H1 (cell line): Measurements from ENCODE around the gene IFNL2. TPM values are rescaled to one million over a fixed set of nuclear protein-coding genes. Genes with fewer than 3 reads are reported as not detected.

Experiments used
- CTCF ChIA-PET: fragments of 300-600 bp; sonication (Branson Sonifier 250); formaldehyde crosslinking; loops from one replicate; lab custom pipeline; 2021; ENCODE audit not compliant: partially characterized antibody; lab: Charles Lee
- POLR2A ChIA-PET: fragments of 300-600 bp; sonication (Branson Sonifier 250); formaldehyde crosslinking; loops from one replicate; lab custom pipeline; 2021; ENCODE audit warnings: inconsistent platforms; ENCODE audit not compliant: partially characterized antibody; lab: Charles Lee
- DNase-seq, 2 experiments: peaks; one replicate each; pipeline versions ENCODE4 v3.0.0 to v3.0.0-alpha.2; 2010 to 2022; ENCODE audit warnings: low spot score in 2 of 2, low read depth in 1 of 2, mixed read lengths in 1 of 2
- FAIRE-seq: peaks from 2 replicates; lab custom pipeline; 2011; peaks lifted over from hg19 to GRCh38; lab: Jason Lieb, UNC
- H2AFZ ChIP-seq: 2 replicates; pipeline ENCODE4 v1.8.1; 2012; ENCODE audit warnings: low read length, inconsistent platforms
- H2AK5ac ChIP-seq: 2 replicates; pipeline ENCODE4 v1.6.1; 2013; ENCODE audit warnings: low read depth, low read length
- H2BK120ac ChIP-seq: replicated peaks from 2 replicates; pipeline ENCODE3; 2013; ENCODE audit warnings: low read depth, low read length, inconsistent platforms
- H2BK12ac ChIP-seq: 2 replicates; pipeline ENCODE4 v1.6.1; 2013; ENCODE audit warnings: low read depth, low read length
- H2BK15ac ChIP-seq: 2 replicates; pipeline ENCODE4 v1.6.1; 2013; ENCODE audit warnings: low read length
- H2BK20ac ChIP-seq: 2 replicates; pipeline ENCODE4 v1.6.1; 2013; ENCODE audit warnings: low read length
- H2BK5ac ChIP-seq: 2 replicates; pipeline ENCODE4 v1.6.1; 2013; ENCODE audit warnings: low read depth, low read length
- H3K14ac ChIP-seq: 2 replicates; pipeline ENCODE4 v1.6.1; 2013; ENCODE audit warnings: inconsistent platforms; ENCODE audit not compliant: insufficient read length
- H3K18ac ChIP-seq: 2 replicates; pipeline ENCODE4 v1.6.1; 2013; ENCODE audit warnings: low read length; ENCODE audit errors: extremely low read depth
- H3K23ac ChIP-seq: 2 replicates; pipeline ENCODE4 v1.6.1; 2013; ENCODE audit warnings: inconsistent platforms; ENCODE audit not compliant: insufficient read length
- H3K23me2 ChIP-seq: 2 replicates; pipeline ENCODE4 v1.6.1; 2013; ENCODE audit warnings: low read depth, low read length
- H3K27ac ChIP-seq: 2 replicates; pipeline ENCODE4 v1.6.1; 2011; ENCODE audit warnings: low read depth, low read length, inconsistent platforms
- H3K27me3 ChIP-seq, 4 experiments: replicated peaks in 1 of 4; 1 replicate in 1 of 4; 2 replicates in 3 of 4; pipeline versions ENCODE4 v1.6.1 to v1.8.1; 2011 to 2013; ENCODE audit warnings: low read length in 3 of 4, mild to moderate bottlenecking in 3 of 4, inconsistent platforms in 2 of 4, mixed read lengths in 2 of 4, moderate library complexity in 1 of 4; ENCODE audit not compliant: control insufficient read depth in 3 of 4, insufficient read depth in 3 of 4; ENCODE audit errors: extremely low read depth in 1 of 4
- H3K36me3 ChIP-seq, 4 experiments: 2 replicates each; pipeline versions ENCODE4 v1.6.1 to v1.8.1; 2011 to 2013; ENCODE audit warnings: mild to moderate bottlenecking in 4 of 4, low read length in 3 of 4, moderate library complexity in 2 of 4, control low read depth in 1 of 4, inconsistent platforms in 1 of 4; ENCODE audit not compliant: insufficient read depth in 4 of 4, control insufficient read depth in 2 of 4
- H3K4ac ChIP-seq: replicated peaks from 2 replicates; pipeline ENCODE3; 2013; ENCODE audit warnings: low read length, low read depth, mixed read lengths, inconsistent platforms; ENCODE audit not compliant: insufficient read length
- H3K4me1 ChIP-seq, 4 experiments: replicated peaks in 1 of 4; 1 replicate in 1 of 4; 2 replicates in 3 of 4; pipeline versions ENCODE4 v1.6.1 to v1.8.1; 2011 to 2013; ENCODE audit warnings: low read length in 3 of 4, inconsistent platforms in 2 of 4, mixed read lengths in 1 of 4; ENCODE audit not compliant: insufficient read depth in 4 of 4, control insufficient read depth in 3 of 4
- H3K4me2 ChIP-seq, 2 experiments: 2 replicates each; pipeline versions ENCODE4 v1.6.1 to v1.8.1; 2011 to 2013; ENCODE audit warnings: low read depth in 2 of 2, low read length in 2 of 2, control low read depth in 1 of 2, inconsistent platforms in 1 of 2, mild to moderate bottlenecking in 1 of 2; ENCODE audit not compliant: insufficient read depth in 1 of 2
- H3K4me3 ChIP-seq, 4 experiments: fragments of 200-600, 300-600 bp in 1 of 4; sonication (generic), shearing (Covaris generic), sonication (Bioruptor Twin) in 1 of 4; 2 replicates each; pipeline versions ENCODE4 v1.5.1 to v1.8.1; 2011 to 2016; ENCODE audit warnings: low read length in 4 of 4, low read depth in 3 of 4, control low read depth in 2 of 4, inconsistent platforms in 2 of 4, mild to moderate bottlenecking in 2 of 4, mixed read lengths in 1 of 4, moderate library complexity in 1 of 4; ENCODE audit not compliant: insufficient read depth in 2 of 4; ENCODE audit errors: extremely low read depth in 1 of 4
- H3K56ac ChIP-seq: replicated peaks from 2 replicates; pipeline ENCODE3; 2013; ENCODE audit warnings: low read depth, mild to moderate bottlenecking, mixed read lengths, low read length, inconsistent platforms; ENCODE audit not compliant: insufficient read length
- H3K79me1 ChIP-seq: 2 replicates; pipeline ENCODE4 v1.6.1; 2013; ENCODE audit warnings: low read depth, low read length, control low read depth
- H3K79me2 ChIP-seq, 2 experiments: 2 replicates each; pipeline versions ENCODE4 v1.6.1 to v1.8.1; 2012 to 2013; ENCODE audit warnings: low read length in 2 of 2, mild to moderate bottlenecking in 2 of 2, inconsistent platforms in 1 of 2; ENCODE audit not compliant: insufficient read depth in 2 of 2, control insufficient read depth in 1 of 2
- H3K9ac ChIP-seq, 4 experiments: replicated peaks in 1 of 4; 1 replicate in 1 of 4; 2 replicates in 3 of 4; pipeline versions ENCODE4 v1.6.1 to v1.8.1; 2011 to 2013; ENCODE audit warnings: low read depth in 3 of 4, low read length in 3 of 4, control low read depth in 2 of 4, mild to moderate bottlenecking in 2 of 4, moderate library complexity in 2 of 4, inconsistent platforms in 1 of 4; ENCODE audit errors: extremely low read depth in 1 of 4
- H3K9me3 ChIP-seq, 2 experiments: 2 replicates each; pipeline versions ENCODE4 v1.6.1 to v1.8.1; 2012 to 2013; ENCODE audit warnings: mild to moderate bottlenecking in 2 of 2, moderate library complexity in 2 of 2, control low read depth in 1 of 2, inconsistent platforms in 1 of 2, low read depth in 1 of 2, low read length in 1 of 2, mixed read lengths in 1 of 2; ENCODE audit not compliant: insufficient read depth in 2 of 2
- H4K20me1 ChIP-seq, 2 experiments: replicated peaks in 1 of 2; 2 replicates each; pipeline versions ENCODE3 to v1.8.1; 2011 to 2013; ENCODE audit warnings: inconsistent platforms in 2 of 2, low read length in 2 of 2, mild to moderate bottlenecking in 1 of 2; ENCODE audit not compliant: insufficient read depth in 2 of 2, control insufficient read depth in 1 of 2
- H4K5ac ChIP-seq: 2 replicates; pipeline ENCODE4 v1.6.1; 2013; ENCODE audit warnings: low read length, low read depth, mixed read lengths, inconsistent platforms; ENCODE audit not compliant: insufficient read length
- H4K8ac ChIP-seq: 2 replicates; pipeline ENCODE4 v1.8.0; 2013; ENCODE audit warnings: mild to moderate bottlenecking, moderate library complexity, low read length, inconsistent platforms; ENCODE audit not compliant: insufficient read depth; ENCODE audit errors: extremely low read depth
- H4K91ac ChIP-seq: replicated peaks from 2 replicates; pipeline ENCODE3; 2013; ENCODE audit warnings: low read length, mixed read lengths, inconsistent platforms; ENCODE audit not compliant: insufficient read length
- CREB1 ChIP-seq: IDR thresholded peaks from 2 replicates; pipeline ENCODE4 v1.6.1; 2012; ENCODE audit warnings: inconsistent platforms
- GTF2F1 ChIP-seq: IDR thresholded peaks from 2 replicates; pipeline ENCODE4 v1.6.1; 2012; ENCODE audit warnings: low read depth, low read length, improper control_type of control experiment, borderline replicate concordance
- HDAC6 ChIP-seq: IDR thresholded peaks from one replicate; pipeline ENCODE4 v1.7.1; 2012; ENCODE audit warnings: low read depth, mild to moderate bottlenecking, inconsistent platforms, low read length, moderate library complexity
- KDM1A ChIP-seq: fragments of 200-600, 300-600 bp; sonication (generic); IDR thresholded peaks from 2 replicates; pipeline ENCODE4 v1.7.1; 2016; ENCODE audit warnings: mild to moderate bottlenecking, low read length, borderline replicate concordance
- MAFK ChIP-seq: IDR thresholded peaks from 2 replicates; pipeline ENCODE4 v1.6.1; 2012; ENCODE audit warnings: low read depth, mild to moderate bottlenecking, improper control_type of control experiment, low read length
- SIN3A ChIP-seq, 2 experiments: IDR thresholded peaks in 1 of 2; conservative IDR thresholded peaks in 1 of 2; 2 replicates each; pipeline ENCODE4 v1.6.1; 2011 to 2012; ENCODE audit warnings: low read length in 2 of 2, improper control_type of control experiment in 1 of 2, low read depth in 1 of 2, mild to moderate bottlenecking in 1 of 2
- SIX5 ChIP-seq: IDR thresholded peaks from 2 replicates; pipeline ENCODE4 v1.6.1; 2011; ENCODE audit warnings: mild to moderate bottlenecking, low read depth, low read length
- SRF ChIP-seq: IDR thresholded peaks from 2 replicates; pipeline ENCODE4 v1.6.1; 2011; ENCODE audit warnings: mild to moderate bottlenecking, low read depth, low read length, moderate library complexity
- ZNF274 ChIP-seq: IDR thresholded peaks from 2 replicates; pipeline ENCODE4 v1.7.0; 2012; ENCODE audit warnings: low read length, borderline replicate concordance; ENCODE audit errors: extremely low read depth
- WGBS, 2 experiments: shearing (Covaris generic) in 1 of 2; methylation state at CpG; one replicate each; pipeline versions ENCODE4 v1.1.6 to v1.1.7; 2013 to 2015; ENCODE audit warnings: low lambda C conversion rate in 2 of 2, mixed read lengths in 2 of 2, inconsistent platforms in 1 of 2, low coverage in 1 of 2, missing lambda C conversion rate in 1 of 2; ENCODE audit not compliant: insufficient replicate concordance in 2 of 2, insufficient coverage in 1 of 2, insufficient read length in 1 of 2; ENCODE audit errors: extremely low coverage in 1 of 2, missing lambda C conversion rate in 1 of 2; 5-methylcytosine and 5-hydroxymethylcytosine counted together
- polyA plus RNA-seq, 7 experiments: library from polyadenylated mRNA; depleted of rRNA in 3 of 7; stranded (reverse) in 5 of 7; unstranded in 2 of 7; fragments of >200 nt in 5 of 7; fragments of 200-250 nt in 2 of 7; gene quantifications; 1 replicate in 5 of 7; 2 replicates in 1 of 7; 4 replicates in 1 of 7; pipeline versions ENCODE4 v1.2.1 to v1.2.3, GENCODE V29; 2011 to 2013; ENCODE audit warnings: missing spikeins in 2 of 7, mixed read lengths in 2 of 7
- total RNA-seq: library from RNA; stranded (reverse); fragmentation: NEBNext Ultra II Directional; extraction: Animal tissue kit (Norgen Biotek cat#: 25700); gene quantifications from 2 replicates; pipeline ENCODE4 v1.2.1, GENCODE V29; 2021
- TF ChIP-seq, protein P1 (sequence below): IDR thresholded peaks from 2 replicates; pipeline ENCODE4 v1.6.1; 2011; ENCODE audit warnings: low read length, improper control_type of control experiment
- TF ChIP-seq, protein P2 (sequence below): IDR thresholded peaks from 2 replicates; pipeline ENCODE4 v1.6.1; 2012; ENCODE audit warnings: inconsistent platforms
- TF ChIP-seq, protein P3 (sequence below): IDR thresholded peaks from 2 replicates; pipeline ENCODE4 v1.6.1; 2011; ENCODE audit warnings: low read depth, mild to moderate bottlenecking, low read length; ENCODE audit not compliant: insufficient read depth

The IFNL2 gene
- total and polyA plus RNA-seq, 2 of the 8 experiments (the other 6 are each of a cell fraction or from before 2014, with no cell fraction given): not detected

DNA sequence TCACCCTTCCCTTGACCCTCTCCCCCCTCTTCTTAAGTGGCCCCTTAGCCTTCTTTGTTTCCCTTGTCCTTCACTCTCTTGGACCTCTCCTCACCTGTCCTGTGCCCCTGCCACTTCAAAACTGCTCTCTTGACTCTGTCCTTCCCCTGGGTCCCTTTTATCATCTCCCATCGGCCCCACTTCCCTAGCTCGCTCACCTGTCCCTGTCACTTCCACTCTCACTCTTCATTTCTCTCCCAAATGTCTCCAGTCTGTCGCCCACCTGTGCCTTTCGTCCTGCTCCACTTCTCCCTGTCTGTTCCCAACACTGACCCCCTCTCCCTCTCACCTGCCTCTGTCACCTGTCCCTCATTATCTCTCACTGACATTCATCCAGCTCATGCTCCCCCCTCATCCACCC lies 28.7 kb downstream of the IFNL2 start:
- Histone ChIP-seq H2BK15ac (no peak overlapping the region), H3K23ac (no peak overlapping the region), H3K4me3 (no peak overlapping the region), H3K9me3 (no peaks in the 10 kb centered on the region), H3K4me1 (peaks cover 0 to 2% (median 0%) of the 10 kb centered on the region in 4 experiments; a peak in 1 of 7 replicates), H2BK120ac (no peak overlapping the region), H4K20me1 (peaks cover 0 to 3% of the 10 kb centered on the region in 2 experiments), H3K4ac (no peak overlapping the region), H3K27ac (no peak overlapping the region), H3K4me2 (no peak overlapping the region), H3K56ac (no peak overlapping the region), H3K9ac (no peak overlapping the region), H4K8ac (no peak overlapping the region), H3K79me2 (no peaks in the 10 kb centered on the region), H3K27me3 (no peaks in the 10 kb centered on the region), H2BK20ac (no peak overlapping the region), H4K91ac (no peak overlapping the region), H2BK12ac (no peak overlapping the region), H2AK5ac (no peak overlapping the region), H2AFZ (no peak overlapping the region), H3K36me3 (no peaks in the 10 kb centered on the region), H2BK5ac (no peak overlapping the region), H3K18ac (no peak overlapping the region), H3K23me2 (peaks cover 2% of the 10 kb centered on the region; the same call in 1 of the 2 replicates), H4K5ac (no peak overlapping the region), H3K79me1 (no peaks in the 10 kb centered on the region), H3K14ac (no peak overlapping the region)
- CTCF ChIA-PET: interaction anchor here (0.7 to 1.6 kb wide), 5 partner anchors 12 to 182 kb away, joined by 3 to 5 read pairs (median 3); partner anchors contain the start of gene SAMD4B
- WGBS, 2 experiments: 93% methylated on average over 4 of the region's 4 CpGs; no CpG with 5 or more reads in 1 of the 2 experiments
- POLR2A ChIA-PET: interaction anchor here (1.0 to 1.5 kb wide), 2 partner anchors 8 to 165 kb away, joined by 3 to 9 read pairs; no protein-coding TSS in a partner anchor
- DNase-seq (no peak), FAIRE-seq (no peak)
- TF ChIP-seq, protein P1, sequence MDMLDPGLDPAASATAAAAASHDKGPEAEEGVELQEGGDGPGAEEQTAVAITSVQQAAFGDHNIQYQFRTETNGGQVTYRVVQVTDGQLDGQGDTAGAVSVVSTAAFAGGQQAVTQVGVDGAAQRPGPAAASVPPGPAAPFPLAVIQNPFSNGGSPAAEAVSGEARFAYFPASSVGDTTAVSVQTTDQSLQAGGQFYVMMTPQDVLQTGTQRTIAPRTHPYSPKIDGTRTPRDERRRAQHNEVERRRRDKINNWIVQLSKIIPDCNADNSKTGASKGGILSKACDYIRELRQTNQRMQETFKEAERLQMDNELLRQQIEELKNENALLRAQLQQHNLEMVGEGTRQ: no peak
- no peak for TF ChIP-seq CREB1
- TF ChIP-seq SIX5: no peak
- no peak for TF ChIP-seq SRF
- TF ChIP-seq ZNF274: no peak
- TF ChIP-seq, protein P2, sequence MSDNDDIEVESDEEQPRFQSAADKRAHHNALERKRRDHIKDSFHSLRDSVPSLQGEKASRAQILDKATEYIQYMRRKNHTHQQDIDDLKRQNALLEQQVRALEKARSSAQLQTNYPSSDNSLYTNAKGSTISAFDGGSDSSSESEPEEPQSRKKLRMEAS: no peak
- no peak for TF ChIP-seq SIN3A (conservative IDR thresholded peaks at IDR 0.05 in 1 of 2, IDR thresholded peaks at IDR 0.05 in 1 of 2; ENCODE audit: low read depth in 1 of 2, low read length in 2 of 2)
- TF ChIP-seq GTF2F1: no peak
- TF ChIP-seq, protein P3, sequence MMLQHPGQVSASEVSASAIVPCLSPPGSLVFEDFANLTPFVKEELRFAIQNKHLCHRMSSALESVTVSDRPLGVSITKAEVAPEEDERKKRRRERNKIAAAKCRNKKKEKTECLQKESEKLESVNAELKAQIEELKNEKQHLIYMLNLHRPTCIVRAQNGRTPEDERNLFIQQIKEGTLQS: no peak
- TF ChIP-seq HDAC6: no peak
- no peak for TF ChIP-seq KDM1A
- no peak for TF ChIP-seq MAFK
